Body of pancreas (tissue), 4 donors: ENCODE data around the gene PSG5.
"Not testable (repeated sequence)": the region's sequence is repeated elsewhere in the genome, so short reads cannot be mapped to it uniquely, and the experiment has no call there.

ENCODE experiments used
- CTCF ChIP-seq, 7 experiments: fragments of 450-650 bp in 4 of 7; fragments of 200-600 bp in 3 of 7; sonication (generic) in 3 of 7; IDR thresholded peaks; one replicate each; pipeline ENCODE4 v1.5.1; 2016 to 2019; ENCODE audit warnings: antibody characterized with exemption in 7 of 7
- POLR2A ChIP-seq, 3 donors: fragments of 450-650 bp; IDR thresholded peaks; one replicate each; pipeline ENCODE4 v1.6.1; 2016; ENCODE audit warnings: antibody characterized with exemption in 3 of 3, mild to moderate bottlenecking in 2 of 3

GRCh38 chr19:43197666-43198397 is 11.5 kb upstream of the PSG5 start:
- TF ChIP-seq CTCF, POLR2A (IDR thresholded peaks at IDR 0.05): not testable (repeated sequence)
